Measurements from ENCODE around the gene CCDC83.

GRCh38 chr11:85809863-85810262, 45.3 kb upstream of the CCDC83 start:
- TF ChIP-seq POLR2A (IDR thresholded peaks at IDR 0.05; ENCODE audit: low read length), result no peak
- TF ChIP-seq GATA1 (IDR thresholded peaks at IDR 0.05; ENCODE audit: low read depth, low read length), result no peak

Measured in erythroblast (primary cell).